Stimulated activated CD8-positive, alpha-beta memory T cell treated with anti-CD3 and anti-CD28 coated beads, Interleukin-2, amount 100 ng/mL, for 48 hours (primary cell): Measurements from ENCODE around the gene TGM4.
"Not testable (repeated sequence)": the region's sequence is repeated elsewhere in the genome, so short reads cannot be mapped to it uniquely, and the experiment has no call there.

Source experiments
- DNase-seq, 2 donors: peaks; one replicate each; pipeline ENCODE4 v3.0.0-alpha.2; 2020; ENCODE audit warnings: low read depth in 2 of 2

Gene TGM4

GRCh38 chr3:44915702-44916438 is 41.5 kb downstream of the TGM4 start:
- DNase-seq, result no peak

DNA sequence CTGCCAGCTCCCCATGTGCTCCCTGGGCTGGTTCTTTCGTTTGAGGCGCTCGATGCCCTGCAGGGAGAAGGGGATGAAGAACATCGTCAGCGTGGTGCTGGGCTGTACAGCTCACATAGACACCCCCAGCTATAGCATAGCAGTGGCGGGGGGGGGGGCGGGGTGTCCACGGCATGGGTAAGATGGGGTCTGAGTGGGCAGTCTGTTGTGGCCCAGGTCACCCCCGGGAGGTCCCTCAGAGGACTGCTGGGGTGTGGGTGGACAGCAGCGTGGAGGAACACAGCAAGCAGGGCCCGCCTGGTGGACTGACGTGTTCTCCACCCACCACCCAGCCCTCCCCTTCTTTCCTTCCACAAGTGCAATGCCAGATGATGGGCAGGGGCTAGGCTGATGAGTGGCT is 43.7 kb downstream of the TGM4 start:
- no peak for DNase-seq

DNA sequence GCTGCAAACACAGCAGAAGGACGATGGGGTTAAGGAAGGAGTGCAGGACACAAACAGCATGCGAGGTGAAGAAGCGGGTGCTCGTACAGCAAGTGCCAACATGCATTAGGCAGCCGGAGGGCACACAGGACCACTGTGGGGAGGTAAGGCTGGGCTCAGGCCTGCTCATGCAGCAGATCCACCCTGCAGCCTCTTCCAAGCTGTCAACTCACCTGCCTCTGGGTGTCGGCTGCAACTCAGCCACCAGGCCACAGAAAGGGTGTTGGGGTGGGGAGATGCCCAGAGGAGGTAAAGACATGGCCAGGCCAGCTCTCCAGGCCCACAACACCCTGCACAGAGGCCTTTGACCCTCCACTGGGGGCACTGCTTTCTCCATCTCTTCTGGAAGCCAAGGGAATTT is 44.2 kb downstream of the TGM4 start:
- no peak for DNase-seq

DNA sequence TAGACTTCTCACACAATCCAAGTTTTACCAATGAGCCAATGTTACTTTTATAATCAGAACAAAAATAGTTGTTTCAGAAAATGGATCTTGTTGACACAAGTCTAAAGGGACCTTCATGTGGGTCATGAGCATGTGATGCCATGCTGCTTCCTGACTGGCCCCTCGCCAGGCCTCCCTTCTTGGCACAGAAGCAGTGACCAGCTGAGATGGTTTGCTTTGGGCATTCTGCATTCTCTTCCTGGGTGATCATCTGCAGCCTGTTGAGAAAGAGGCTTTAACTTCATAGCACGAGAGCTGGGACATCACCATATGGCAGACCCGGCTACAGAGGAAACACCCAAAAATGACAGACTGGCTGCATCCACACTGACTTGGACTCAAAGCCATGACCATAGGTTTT is 45.7 kb downstream of the TGM4 start:
- DNase-seq, result no peak

- DNase-seq, result no peak
These were observed 49.4 kb downstream of the TGM4 start for GRCh38 chr3:44923632-44924456.

GRCh38 chr3:44924457-44925084 is 50.2 kb downstream of the TGM4 start:
- no peak for DNase-seq

DNA sequence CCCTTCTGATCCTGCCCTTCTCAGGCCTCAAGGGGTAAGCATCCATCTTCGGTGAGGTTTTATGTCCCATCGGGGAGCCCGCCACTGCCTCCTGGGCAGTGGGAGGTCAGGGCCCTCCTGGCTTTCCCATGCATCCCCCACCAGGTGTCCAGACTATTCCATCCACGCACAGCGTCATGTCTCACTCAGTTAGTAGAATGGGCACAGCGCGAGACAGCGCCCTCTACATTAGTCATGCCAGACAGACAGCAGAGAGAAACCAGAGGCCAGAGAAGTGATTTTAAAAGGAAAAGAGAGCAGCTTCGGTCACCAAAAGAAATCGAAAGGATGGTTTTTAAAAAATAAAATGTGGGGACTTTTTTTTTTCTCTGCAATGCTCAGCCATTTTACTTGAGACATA is 51.8 kb downstream of the TGM4 start:
- no peak for DNase-seq

DNA sequence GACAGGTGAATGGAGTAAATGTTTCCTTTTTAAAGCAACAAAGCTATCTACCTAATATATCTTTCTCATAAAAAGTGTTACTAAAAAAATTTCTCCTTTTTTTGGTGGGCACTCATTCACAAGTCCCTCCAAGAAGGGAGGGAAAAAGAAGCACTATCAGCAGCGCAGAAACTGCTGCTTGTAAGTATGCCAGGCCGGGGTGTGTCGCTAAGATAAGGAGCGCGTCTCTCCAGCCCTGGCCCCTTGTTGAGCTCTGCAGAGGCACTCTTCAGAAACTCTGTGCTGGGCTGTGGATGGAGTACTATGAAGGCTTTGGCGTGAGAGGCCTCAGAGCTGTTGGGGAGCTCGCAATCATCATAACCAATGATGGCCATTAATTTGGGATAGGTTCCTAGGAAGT is 52.5 kb downstream of the TGM4 start:
- DNase-seq, result no peak

DNA sequence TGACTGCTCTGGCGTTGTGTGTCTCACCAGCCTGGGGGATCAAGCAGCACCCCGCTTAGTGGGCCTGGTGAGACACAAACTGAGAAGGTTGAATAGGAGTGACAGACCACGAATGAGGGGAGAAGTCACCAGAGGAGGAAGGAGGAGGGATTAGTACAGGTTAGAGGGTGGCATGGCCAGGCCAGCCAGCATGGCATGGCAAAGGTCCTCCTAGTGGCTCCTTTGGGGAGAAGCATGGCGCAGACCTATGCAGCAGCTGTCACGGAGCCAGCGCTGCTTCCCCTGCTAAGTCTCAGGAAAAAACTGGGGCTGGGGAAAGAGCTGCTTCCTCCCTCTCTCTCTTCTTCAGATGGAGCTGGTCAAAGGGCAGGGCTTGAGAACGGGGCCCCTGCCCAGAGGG is 53.0 kb downstream of the TGM4 start:
- no peak for DNase-seq

GRCh38 chr3:44929782-44930181 is 55.4 kb downstream of the TGM4 start:
- no peak for DNase-seq

- no peak for DNase-seq
These were observed 56.5 kb downstream of the TGM4 start for GRCh38 chr3:44930911-44931310.

DNA sequence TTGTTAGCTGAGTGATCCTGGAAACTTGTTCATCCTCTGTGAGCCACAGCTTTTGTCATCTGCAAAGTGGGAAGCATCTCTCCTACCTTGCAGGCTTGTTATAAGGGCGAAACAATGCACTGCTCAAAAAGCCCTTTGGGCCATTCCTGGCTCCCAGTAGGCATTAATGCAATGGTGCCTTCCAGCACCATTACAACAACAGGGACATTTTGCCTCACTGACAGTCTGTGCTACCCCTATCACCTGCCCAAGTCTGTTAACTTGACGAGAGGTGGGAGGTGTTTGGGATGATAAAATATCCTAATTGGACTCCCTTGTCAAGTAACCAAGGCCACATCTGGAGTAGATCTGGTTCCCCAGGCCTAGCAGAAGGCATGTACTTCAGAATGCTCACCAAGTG is 57.4 kb downstream of the TGM4 start:
- no peak for DNase-seq

GRCh38 chr3:44932271-44932670 is 57.9 kb downstream of the TGM4 start:
- no peak for DNase-seq

DNA sequence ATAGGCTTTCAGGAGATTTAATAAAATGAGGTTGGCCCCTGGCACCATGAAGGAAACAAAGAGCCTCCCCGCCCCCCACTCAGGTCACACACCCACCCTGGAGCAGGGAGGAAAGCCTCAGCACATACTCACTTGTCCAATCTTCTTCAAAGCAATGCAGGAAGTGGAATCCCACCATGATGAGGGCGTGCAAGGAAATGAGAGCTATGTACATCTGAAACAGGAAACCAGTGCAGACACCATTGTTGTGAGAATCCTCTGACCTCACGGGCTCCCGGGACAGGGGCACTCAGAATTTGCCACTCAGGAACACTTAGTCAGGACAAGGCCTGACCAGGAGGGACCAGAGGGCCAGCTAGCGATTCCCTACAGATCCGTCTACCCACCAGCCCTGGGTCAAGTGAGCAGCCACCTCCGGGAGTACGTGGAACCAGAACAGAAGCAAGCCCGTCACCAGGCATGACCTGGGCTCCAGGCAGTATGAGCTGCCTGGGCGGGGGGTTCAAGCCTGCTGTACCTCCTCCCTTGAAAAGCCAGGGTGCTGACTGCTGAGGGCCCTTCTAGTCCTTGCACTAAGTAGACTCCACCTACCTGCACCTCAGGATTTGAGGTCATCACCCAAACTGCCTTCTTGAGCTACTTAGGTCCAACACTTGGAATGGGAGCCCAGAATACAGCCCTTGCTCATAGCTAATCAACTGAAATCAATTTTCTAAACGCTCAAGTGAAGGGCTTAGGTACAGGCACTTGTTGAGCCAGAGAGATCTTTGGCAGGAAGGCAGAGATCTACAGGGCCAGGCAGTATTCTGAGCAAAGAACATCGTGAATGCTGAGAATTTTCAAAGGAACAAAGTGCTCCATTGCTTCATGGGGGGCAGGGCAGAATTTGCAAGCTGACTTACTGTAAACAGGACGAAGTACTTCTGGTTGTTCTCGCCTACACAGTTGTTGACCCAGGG is 58.9 kb downstream of the TGM4 start:
- DNase-seq, result no peak

DNA sequence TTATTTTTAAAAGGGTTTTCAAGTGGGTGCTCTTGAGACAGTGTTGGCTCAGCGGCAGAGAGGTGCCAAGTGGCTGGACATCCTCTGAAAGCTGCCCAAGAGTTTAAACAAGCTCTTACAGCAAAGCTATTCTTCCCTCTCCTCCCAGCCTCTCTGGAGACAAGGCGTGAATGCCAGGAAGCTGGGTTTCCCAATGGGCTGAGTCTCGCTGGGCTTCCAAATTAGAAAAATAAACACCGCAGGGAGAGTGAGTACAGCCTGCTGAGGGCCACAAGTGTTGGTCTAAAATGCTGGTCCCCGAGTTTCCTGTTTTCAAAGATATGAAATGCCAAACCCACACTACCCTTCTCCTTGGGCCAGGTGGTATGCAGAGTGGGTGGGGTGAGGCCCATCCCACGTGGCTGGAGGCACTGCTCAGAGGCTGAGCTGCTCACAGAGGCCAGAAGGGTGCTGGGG is 65.2 kb downstream of the TGM4 start:
- DNase-seq, result no peak

GRCh38 chr3:44942202-44942921 is 68.0 kb downstream of the TGM4 start:
- DNase-seq, result no peak

DNA sequence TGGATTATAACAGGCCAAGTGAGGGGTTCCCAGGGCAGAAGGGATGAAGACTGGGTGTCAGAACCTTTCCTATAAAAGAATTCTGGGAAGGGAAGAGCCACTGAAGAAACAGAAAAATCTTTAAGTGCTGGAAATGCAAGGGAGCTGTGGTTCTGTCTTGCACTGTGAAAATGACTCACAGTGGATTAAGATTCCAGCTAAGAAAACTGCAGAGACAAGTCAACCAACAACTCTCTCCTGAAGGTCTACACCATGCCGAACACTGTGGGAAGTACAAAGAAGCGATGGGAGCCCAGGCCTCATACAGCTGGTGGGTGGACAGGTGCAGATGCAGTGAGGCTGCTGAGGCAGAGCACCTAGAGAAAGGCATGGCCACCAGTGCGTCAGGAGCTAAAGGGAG is 73.8 kb downstream of the TGM4 start:
- DNase-seq, result no peak

GRCh38 chr3:44949770-44950169 is 75.4 kb downstream of the TGM4 start:
- not testable (repeated sequence) for DNase-seq

DNA sequence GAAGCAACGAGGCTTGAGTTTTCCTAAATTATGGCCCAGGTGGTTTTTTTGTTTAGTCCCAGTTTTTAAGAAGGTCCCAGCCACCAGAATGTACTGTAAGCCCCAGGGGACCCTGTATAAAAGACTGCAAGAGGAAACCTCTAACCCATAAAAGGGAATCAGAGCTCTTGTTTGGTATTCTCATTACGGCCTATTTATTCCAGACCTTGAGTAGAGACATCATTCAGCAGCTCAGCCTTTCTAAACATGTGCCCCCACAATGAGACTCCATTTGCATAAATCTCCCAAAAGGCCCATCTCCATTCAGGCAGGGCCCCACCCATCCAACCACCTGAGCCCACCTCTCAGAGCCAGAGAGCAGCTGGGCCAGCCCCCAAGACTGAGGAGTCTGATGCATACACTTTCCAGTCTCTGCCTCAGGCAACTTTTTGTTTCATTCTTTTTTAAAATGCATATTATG is 75.9 kb downstream of the TGM4 start:
- DNase-seq, result no peak

DNA sequence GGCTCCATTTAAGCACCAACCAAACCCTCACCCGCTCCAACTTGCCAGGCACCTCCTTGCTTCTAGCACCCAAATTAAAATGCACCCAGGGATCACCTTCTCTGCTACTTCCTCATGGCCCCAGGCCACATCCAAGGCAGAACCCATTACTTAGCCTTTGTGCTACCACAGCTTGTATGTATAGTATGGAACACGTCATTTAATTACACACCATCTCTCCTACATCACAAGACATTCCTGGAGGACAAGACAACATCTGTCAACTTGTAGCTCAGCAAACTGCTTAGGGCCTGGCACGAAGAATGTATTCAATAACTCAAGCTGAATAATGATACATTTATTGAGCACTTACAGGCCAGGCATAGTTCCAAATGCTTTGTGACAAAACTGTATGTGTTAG is 78.3 kb downstream of the TGM4 start:
- DNase-seq, result no peak

DNA sequence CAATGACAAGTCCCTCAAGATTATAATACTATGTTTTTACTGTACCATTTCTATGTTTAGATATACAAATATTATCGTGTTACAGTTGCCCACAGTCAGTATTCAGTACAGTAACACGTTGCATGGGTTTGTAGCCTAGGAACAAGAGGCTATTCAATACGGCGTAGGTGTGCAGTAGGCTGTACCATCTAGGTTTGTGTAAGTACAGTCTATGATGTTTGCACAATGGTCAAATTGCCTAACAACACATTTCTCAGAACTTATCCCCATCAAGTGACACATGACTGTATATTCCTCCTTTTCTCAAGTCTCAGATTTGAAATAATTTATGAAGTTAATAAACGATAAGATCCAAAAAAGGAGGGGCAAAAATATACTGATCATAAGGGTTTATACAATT is 79.9 kb downstream of the TGM4 start:
- DNase-seq, result no peak
